Measurements from ENCODE around the gene PRSS58.

The PRSS58 gene

GRCh38 chr7:142257958-142258357, at the start of gene PRSS58:
PRSS58 (minus strand) TSS chr7:142258058; CDS start chr7:142257707, 351 bp downstream.
- DNase-seq (ENCODE audit: low spot score): no peak

- DNase-seq (ENCODE audit: low spot score): no peak
Measured at GRCh38 chr7:142307246-142307900, 49.5 kb upstream of the PRSS58 start.

GRCh38 chr7:142303650-142304049, 45.8 kb upstream of the PRSS58 start:
- peak; percentile 10 for DNase-seq (ENCODE audit: low spot score)

GRCh38 chr7:142301923-142302550, 44.2 kb upstream of the PRSS58 start:
- peak; percentile 20 for DNase-seq (ENCODE audit: low spot score)

- no peak for DNase-seq (ENCODE audit: low spot score)
Measured at GRCh38 chr7:142301299-142301698, 43.4 kb upstream of the PRSS58 start.

GRCh38 chr7:142300689-142301088, 42.8 kb upstream of the PRSS58 start:
- DNase-seq (ENCODE audit: low spot score): no peak

- DNase-seq (ENCODE audit: low spot score): no peak
Measured at GRCh38 chr7:142299237-142299781, 41.5 kb upstream of the PRSS58 start.

- no peak for DNase-seq (ENCODE audit: low spot score)
Measured at GRCh38 chr7:142298627-142299026, 40.8 kb upstream of the PRSS58 start.

- DNase-seq (ENCODE audit: low spot score): no peak
Measured at GRCh38 chr7:142298009-142298408, 40.2 kb upstream of the PRSS58 start.

- DNase-seq (ENCODE audit: low spot score): no peak
Measured at GRCh38 chr7:142280263-142280662, 22.4 kb upstream of the PRSS58 start.

GRCh38 chr7:142279601-142280000, 21.7 kb upstream of the PRSS58 start:
- no peak for DNase-seq (ENCODE audit: low spot score)

GRCh38 chr7:142275028-142275427, 17.2 kb upstream of the PRSS58 start:
- DNase-seq (ENCODE audit: low spot score): no peak

GRCh38 chr7:142272841-142273240, 15.0 kb upstream of the PRSS58 start:
- no peak for DNase-seq (ENCODE audit: low spot score)

GRCh38 chr7:142263598-142264380, 5.9 kb upstream of the PRSS58 start:
- peak; percentile 7 for DNase-seq (ENCODE audit: low spot score)

- no peak for DNase-seq (ENCODE audit: low spot score)
Measured at GRCh38 chr7:142250705-142251104, 7.2 kb downstream of the PRSS58 start.

- no peak for DNase-seq (ENCODE audit: low spot score)
Measured at GRCh38 chr7:142249918-142250317, 7.9 kb downstream of the PRSS58 start.

- DNase-seq (ENCODE audit: low spot score): no peak
Measured at GRCh38 chr7:142248166-142249160, 9.4 kb downstream of the PRSS58 start.

GRCh38 chr7:142243823-142244222, 14.0 kb downstream of the PRSS58 start:
- DNase-seq (ENCODE audit: low spot score): no peak

GRCh38 chr7:142240546-142240945, 17.3 kb downstream of the PRSS58 start:
- DNase-seq (ENCODE audit: low spot score): no peak

GRCh38 chr7:142231716-142232115, 26.1 kb downstream of the PRSS58 start:
- DNase-seq (ENCODE audit: low spot score): no peak

- no peak for DNase-seq (ENCODE audit: low spot score)
Measured at GRCh38 chr7:142228537-142229104, 29.2 kb downstream of the PRSS58 start.

Measured in kidney capillary endothelial cell (primary cell).